Prostate gland (tissue), 2 donors: Measurements from ENCODE around the gene FOXL2.

ENCODE experiments used
- POLR2A ChIP-seq: fragments of 450-650 bp; IDR thresholded peaks from one replicate; pipeline ENCODE4 v1.6.1; 2016; ENCODE audit warnings: antibody characterized with exemption, mild to moderate bottlenecking
- POLR2AphosphoS5 ChIP-seq: sonication (generic); formaldehyde crosslinking; IDR thresholded peaks from one replicate; pipeline ENCODE4 v1.6.1; 2017; ENCODE audit warnings: antibody characterized with exemption
- TF ChIP-seq, protein P1 (sequence below), 4 experiments: fragments of 200-600 bp in 2 of 4; fragments of 450-650 bp in 2 of 4; sonication (generic) in 2 of 4; IDR thresholded peaks; 1 replicate in 3 of 4; 2 replicates in 1 of 4; pipeline ENCODE4 v1.5.1; 2016 to 2019; ENCODE audit warnings: antibody characterized with exemption in 4 of 4, mild to moderate bottlenecking in 2 of 4, moderate library complexity in 2 of 4

DNA sequence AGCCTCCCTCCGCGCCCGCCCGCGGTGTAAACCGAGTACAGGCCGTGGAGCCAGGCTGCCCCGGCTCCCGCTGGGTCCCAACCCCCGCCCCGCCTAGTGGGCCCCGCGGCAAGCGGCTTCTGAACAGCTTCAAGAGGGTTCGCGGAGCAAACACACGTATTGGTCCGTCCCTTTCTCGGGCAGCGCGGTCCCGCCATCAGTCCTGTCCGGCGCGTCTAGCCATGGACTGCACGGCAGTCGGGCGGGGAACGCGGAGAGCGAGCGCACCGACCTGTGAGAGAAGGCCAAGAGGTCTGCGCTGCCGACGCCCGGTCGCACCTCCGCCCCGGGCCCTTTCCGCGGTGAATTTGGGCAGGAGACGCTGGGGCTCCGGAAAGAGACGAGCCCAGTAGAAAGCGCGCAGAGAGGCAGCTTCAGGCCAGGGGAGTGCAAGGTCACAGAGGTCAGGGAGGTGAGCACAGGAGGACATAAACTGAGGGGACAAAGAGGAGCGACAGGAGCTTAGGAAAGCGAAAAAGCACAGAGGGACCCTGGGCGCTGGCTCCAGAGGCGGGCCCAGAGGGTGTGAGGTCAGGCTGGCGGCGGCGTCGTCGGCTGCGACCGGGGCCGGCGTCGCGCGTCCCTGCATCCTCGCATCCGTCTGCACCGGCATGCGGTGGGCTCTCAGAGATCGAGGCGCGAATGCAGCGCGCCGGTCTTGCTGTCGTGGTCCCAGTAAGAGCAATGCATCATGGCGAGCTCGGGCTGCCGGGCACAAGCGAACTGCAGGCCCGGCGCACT is 1.8 kb downstream of the FOXL2 start:
- no peak for TF ChIP-seq POLR2AphosphoS5
- TF ChIP-seq, protein P1, sequence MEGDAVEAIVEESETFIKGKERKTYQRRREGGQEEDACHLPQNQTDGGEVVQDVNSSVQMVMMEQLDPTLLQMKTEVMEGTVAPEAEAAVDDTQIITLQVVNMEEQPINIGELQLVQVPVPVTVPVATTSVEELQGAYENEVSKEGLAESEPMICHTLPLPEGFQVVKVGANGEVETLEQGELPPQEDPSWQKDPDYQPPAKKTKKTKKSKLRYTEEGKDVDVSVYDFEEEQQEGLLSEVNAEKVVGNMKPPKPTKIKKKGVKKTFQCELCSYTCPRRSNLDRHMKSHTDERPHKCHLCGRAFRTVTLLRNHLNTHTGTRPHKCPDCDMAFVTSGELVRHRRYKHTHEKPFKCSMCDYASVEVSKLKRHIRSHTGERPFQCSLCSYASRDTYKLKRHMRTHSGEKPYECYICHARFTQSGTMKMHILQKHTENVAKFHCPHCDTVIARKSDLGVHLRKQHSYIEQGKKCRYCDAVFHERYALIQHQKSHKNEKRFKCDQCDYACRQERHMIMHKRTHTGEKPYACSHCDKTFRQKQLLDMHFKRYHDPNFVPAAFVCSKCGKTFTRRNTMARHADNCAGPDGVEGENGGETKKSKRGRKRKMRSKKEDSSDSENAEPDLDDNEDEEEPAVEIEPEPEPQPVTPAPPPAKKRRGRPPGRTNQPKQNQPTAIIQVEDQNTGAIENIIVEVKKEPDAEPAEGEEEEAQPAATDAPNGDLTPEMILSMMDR (IDR thresholded peaks at IDR 0.05): no peak
- TF ChIP-seq POLR2A: no peak
